GM10266 (cell line): ENCODE results near the gene COX11.

ENCODE experiments used
- DNase-seq: peaks from one replicate; pipeline ENCODE4 v3.0.0; 2012; ENCODE audit errors: extremely low spot score
- TF ChIP-seq, protein P1 (sequence below): IDR thresholded peaks from 2 replicates; pipeline ENCODE4 v1.5.1; 2012; ENCODE audit warnings: mild to moderate bottlenecking, low read depth; ENCODE audit not compliant: control insufficient read depth, insufficient read depth; ENCODE audit errors: missing control alignments

Gene COX11

DNA sequence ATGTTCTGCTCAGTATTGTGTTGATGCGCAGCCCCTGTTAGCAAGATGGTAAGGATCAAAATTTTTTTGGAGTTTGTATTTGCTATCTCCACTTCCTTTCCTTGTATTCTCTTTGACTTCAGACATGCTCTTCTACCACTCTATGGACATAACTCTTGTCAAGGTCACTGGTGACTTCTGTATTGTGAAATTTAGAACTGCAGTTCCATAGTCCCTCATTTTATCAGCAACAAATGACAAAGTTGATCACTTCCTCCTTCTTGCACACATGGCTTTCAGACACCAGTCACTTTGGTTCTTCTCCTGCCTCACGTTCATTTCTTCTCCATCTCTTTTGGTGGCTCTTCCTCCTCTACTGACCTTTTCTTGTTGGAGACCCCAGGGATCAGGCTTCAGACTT is 21.1 kb downstream of the COX11 start:
- DNase-seq, result no peak
- TF ChIP-seq, protein P1, sequence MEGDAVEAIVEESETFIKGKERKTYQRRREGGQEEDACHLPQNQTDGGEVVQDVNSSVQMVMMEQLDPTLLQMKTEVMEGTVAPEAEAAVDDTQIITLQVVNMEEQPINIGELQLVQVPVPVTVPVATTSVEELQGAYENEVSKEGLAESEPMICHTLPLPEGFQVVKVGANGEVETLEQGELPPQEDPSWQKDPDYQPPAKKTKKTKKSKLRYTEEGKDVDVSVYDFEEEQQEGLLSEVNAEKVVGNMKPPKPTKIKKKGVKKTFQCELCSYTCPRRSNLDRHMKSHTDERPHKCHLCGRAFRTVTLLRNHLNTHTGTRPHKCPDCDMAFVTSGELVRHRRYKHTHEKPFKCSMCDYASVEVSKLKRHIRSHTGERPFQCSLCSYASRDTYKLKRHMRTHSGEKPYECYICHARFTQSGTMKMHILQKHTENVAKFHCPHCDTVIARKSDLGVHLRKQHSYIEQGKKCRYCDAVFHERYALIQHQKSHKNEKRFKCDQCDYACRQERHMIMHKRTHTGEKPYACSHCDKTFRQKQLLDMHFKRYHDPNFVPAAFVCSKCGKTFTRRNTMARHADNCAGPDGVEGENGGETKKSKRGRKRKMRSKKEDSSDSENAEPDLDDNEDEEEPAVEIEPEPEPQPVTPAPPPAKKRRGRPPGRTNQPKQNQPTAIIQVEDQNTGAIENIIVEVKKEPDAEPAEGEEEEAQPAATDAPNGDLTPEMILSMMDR, result no peak

DNA sequence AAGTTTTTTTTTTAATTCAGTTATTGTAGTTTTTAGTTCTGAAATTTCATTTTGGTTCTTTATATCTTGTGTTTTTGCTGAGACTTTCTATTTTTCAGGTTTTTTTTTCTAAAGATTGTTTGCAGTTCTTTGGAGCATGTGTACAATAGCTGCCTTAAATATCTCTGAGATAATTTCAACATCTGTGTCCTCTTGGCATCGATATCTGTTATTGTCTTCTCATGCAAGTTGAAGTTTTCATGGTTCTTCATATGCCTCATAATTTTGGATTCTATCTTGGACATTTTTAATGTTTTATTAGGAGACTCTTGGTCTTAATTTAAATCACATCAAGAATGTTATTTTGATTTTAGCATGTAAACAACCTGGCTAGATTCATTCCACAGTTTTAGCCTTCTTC is 22.8 kb downstream of the COX11 start:
- DNase-seq, result no peak
- TF ChIP-seq, protein P1, result no peak

DNA sequence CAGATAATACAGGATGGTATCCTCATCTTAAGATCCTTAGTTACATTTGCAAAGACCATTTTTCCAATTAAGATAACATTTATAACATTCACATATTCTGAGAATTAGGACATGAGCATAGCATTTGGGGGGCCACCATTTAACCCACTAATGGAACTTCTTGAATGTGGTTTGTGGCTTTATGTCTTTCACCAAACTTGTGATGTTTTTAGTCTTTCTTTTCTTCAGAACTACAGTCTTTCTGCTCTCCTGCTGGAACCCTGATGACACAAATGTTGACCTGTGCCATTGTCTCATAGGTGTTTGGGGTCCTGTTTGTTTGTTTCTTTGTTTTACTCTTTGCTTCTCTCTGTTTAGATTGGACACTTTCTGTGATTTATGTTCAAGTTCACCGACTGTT is 23.2 kb downstream of the COX11 start:
- no peak for DNase-seq
- TF ChIP-seq, protein P1, result no peak

DNA sequence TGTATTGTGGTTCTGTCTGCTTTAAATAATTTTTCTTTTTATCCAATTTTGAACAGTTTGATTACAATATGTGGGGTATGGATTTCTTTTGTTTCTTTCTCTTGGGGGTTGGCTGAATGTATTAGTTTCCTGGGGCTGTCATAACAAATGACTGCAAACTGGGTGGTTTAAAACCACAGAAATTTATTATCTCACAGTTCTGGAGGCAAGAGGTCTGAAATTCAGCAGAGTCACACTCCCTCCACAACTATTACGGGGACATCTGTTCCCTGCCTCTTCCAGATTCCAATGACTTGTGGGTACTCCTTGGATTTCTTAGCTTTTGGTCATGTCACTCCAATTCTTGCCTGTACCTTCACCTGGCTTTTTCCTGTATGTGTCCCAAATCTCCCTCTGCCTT is 23.7 kb downstream of the COX11 start:
- TF ChIP-seq, protein P1, result no peak
- no peak for DNase-seq

DNA sequence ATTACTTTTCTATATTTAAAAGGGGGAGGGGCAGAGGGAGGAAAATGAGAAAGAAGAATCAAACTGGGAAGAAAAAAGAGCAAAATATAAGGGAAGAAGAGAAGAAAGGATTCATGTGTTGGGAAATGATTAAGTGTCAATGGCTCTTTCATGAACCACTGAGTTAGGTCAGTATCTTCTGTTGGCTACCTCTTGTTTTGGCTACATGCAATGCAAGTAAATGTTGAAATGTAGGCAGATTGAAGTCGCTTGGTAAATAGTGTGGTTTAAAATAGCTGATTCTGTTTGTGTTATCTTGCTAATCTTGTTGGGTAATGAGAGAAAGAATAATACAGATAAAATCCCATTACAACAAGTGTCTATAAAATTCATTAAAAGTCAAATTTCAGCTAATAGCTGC is 27.2 kb downstream of the COX11 start:
- DNase-seq, result no peak

DNA sequence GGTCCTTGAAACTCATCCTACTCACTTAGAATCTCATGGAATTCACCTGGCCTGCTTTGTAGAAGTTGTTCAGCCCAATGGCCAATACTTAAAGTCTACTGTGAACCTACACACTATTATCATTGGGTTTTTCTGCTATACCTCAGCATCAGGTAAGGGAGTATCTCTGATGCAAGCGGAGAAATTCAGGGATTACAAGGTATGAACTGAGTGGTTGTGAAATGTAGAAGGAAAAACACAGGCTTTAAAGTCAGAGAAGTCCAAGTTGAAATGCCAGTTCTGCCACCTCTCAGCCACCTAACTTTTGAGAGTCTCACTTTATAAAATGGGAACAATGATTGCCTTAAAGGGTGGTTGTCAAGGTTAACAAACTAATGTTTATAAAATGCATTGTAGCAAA is 31.0 kb downstream of the COX11 start:
- DNase-seq, result no peak
- TF ChIP-seq, protein P1, result no peak

More for the DNA sequence above, 27.2 kb downstream of the COX11 start:
- TF ChIP-seq, protein P1, result no peak

DNA sequence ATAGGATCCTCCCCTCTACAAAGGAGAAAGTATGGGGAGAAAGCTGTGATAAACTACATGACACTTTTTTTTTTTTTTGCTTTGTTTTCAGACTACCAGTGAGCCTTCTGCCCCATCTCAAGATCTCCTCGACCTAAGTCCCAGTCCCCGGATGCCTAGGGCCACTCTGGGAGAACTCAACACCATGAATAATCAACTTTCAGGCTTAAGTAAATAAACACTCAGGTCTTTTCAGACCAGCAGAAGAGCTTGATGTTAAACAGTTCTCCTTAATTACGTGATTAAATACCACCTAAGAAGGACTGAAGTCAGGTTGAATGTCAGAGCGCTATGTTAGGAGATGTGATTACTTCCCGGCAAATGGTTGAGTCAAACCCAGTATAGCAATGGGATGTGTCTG is 31.4 kb downstream of the COX11 start:
- TF ChIP-seq, protein P1, result no peak
- no peak for DNase-seq
